Panc1 (cell line): ENCODE data around the gene MTTP. TPM values are rescaled to one million over a fixed set of nuclear protein-coding genes. Genes with fewer than 3 reads are reported as not detected.

ENCODE experiments used
- ATAC-seq: fragments of 200-7000 bp; cut with Tn5 transposase; 2 replicates; pipeline ENCODE4 v1.9.1; 2020; ENCODE audit warnings: mild to moderate bottlenecking, moderate library complexity
- BruUV-seq: library from RNA; stranded (reverse); fragments of 400-500 nt; replicated peaks from 2 replicates; lab custom pipeline; 2021; lab: Mats Ljungman, UMichigan
- CTCF ChIA-PET: fragments of 300-600 bp; sonication (Branson Sonifier 250); formaldehyde crosslinking; loops from one replicate; lab custom pipeline; 2022; ENCODE audit warnings: antibody characterized with exemption; lab: Charles Lee
- POLR2A ChIA-PET: fragments of 300-600 bp; sonication (Branson Sonifier 250); formaldehyde crosslinking; loops from one replicate; lab custom pipeline; 2022; ENCODE audit warnings: antibody characterized with exemption; lab: Charles Lee
- DNase-seq: peaks from one replicate; pipeline ENCODE4 v3.0.0-alpha.2; 2010; ENCODE audit warnings: low read depth, low spot score
- H3K27ac ChIP-seq: 2 replicates; pipeline ENCODE4 v1.5.1; 2011; ENCODE audit warnings: mild to moderate bottlenecking, low read length, inconsistent platforms
- H3K27me3 ChIP-seq: fragments of 200-500 bp; sonication (Bioruptor generic); 2 replicates; pipeline ENCODE4 v1.6.0; 2014; ENCODE audit warnings: low read length, inconsistent platforms; ENCODE audit not compliant: control insufficient read depth, insufficient read depth
- H3K36me3 ChIP-seq: fragments of 200-500 bp; sonication (Bioruptor generic); 2 replicates; pipeline ENCODE4 v1.5.1; 2014; ENCODE audit warnings: inconsistent platforms, mild to moderate bottlenecking, low read length, moderate library complexity; ENCODE audit not compliant: control insufficient read depth, insufficient read depth
- H3K4me1 ChIP-seq: 2 replicates; pipeline ENCODE4 v1.5.1; 2011; ENCODE audit warnings: inconsistent platforms, mild to moderate bottlenecking, low read length, moderate library complexity; ENCODE audit not compliant: control insufficient read depth, insufficient read depth
- H3K4me3 ChIP-seq, 2 experiments: 2 replicates each; pipeline ENCODE4 v1.5.1; 2011 to 2012; ENCODE audit warnings: low read depth in 2 of 2, low read length in 2 of 2, mild to moderate bottlenecking in 2 of 2, inconsistent platforms in 1 of 2, moderate library complexity in 1 of 2
- H3K9me3 ChIP-seq: fragments of 200-500 bp; sonication (Bioruptor generic); 2 replicates; pipeline ENCODE4 v1.5.1; 2014; ENCODE audit warnings: low read depth, mild to moderate bottlenecking, inconsistent platforms, low read length, moderate library complexity; ENCODE audit not compliant: control insufficient read depth, insufficient read depth
- POLR2AphosphoS5 ChIP-seq: IDR thresholded peaks from 2 replicates; pipeline ENCODE4 v1.6.1; 2012; ENCODE audit warnings: mild to moderate bottlenecking, low read depth, low read length, moderate library complexity
- SIN3A ChIP-seq: IDR thresholded peaks from 2 replicates; pipeline ENCODE4 v1.6.1; 2012; ENCODE audit warnings: low read depth, mild to moderate bottlenecking, low read length, moderate library complexity, borderline replicate concordance; ENCODE audit not compliant: insufficient read depth
- TCF7L2 ChIP-seq: IDR thresholded peaks from 2 replicates; pipeline ENCODE4 v1.6.1; 2011; ENCODE audit warnings: mild to moderate bottlenecking, low read depth, low read length, inconsistent platforms
- in situ Hi-C: cut with HindIII; loops from 2 replicates; pipeline ENCODE4 v1.10.0; 2016; ENCODE audit warnings: low sequenced_read_pairs, low pct_unique_long_range_greater_than_20kb
- intact Hi-C: fragments of 100-400 bp; cut with micrococcal nuclease; formaldehyde crosslinking; loops from one replicate; pipeline ENCODE4 v1.10.0; 2022; ENCODE audit not compliant: unreplicated experiment
- total RNA-seq: library from RNA; stranded (reverse); gene quantifications from one replicate; pipeline ENCODE4 v1.2.1, GENCODE V29; 2021; ENCODE audit not compliant: unreplicated experiment
- TF ChIP-seq, protein P1 (sequence below): fragments of 450-650 bp; IDR thresholded peaks from 2 replicates; pipeline ENCODE4 v1.5.1; 2017; ENCODE audit warnings: mild to moderate bottlenecking
- TF ChIP-seq, protein P2 (sequence below), 2 experiments: IDR thresholded peaks; 2 replicates each; pipeline ENCODE4 v1.6.1; 2011 to 2012; ENCODE audit warnings: low read depth in 2 of 2, control low read depth in 1 of 2, low read length in 1 of 2, mild to moderate bottlenecking in 1 of 2, moderate library complexity in 1 of 2; ENCODE audit not compliant: insufficient read depth in 1 of 2

Gene MTTP
- total RNA-seq, 1 experiment from 2014 or later: 0.26 TPM

DNA sequence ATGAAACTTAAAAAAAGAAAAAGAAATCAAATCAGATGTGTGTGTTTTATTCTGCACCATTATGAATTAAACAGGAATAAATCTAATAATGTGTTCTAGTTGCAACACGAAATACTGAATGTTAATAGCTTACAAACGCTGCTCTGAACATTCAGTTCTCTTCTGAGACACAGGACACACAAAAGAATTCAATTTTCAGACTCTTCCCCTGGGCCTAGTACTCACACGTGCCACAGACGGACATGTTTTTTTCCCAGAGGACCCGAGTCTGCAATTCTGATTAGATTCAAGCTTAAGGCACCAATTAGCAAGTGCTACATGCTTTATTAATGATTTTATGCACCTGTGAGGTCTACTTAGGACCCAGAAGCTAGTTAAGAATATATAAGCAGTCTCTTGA, 62.5 kb downstream of the MTTP start:
- POLR2A ChIA-PET: no interaction called here
- BruUV-seq: no TSS peak
- DNase-seq: no peak
- intact Hi-C loops (no loop called here), in situ Hi-C loops (no loop called here)
- H3K27ac ChIP-seq: no peak overlapping the region
- H3K27me3 ChIP-seq: no peaks in the 10 kb centered on the region; the same call in 1 of the 2 replicates
- ATAC-seq: no peak
- H3K36me3 ChIP-seq: no peaks in the 10 kb centered on the region
- no peak overlapping the region for H3K4me3 ChIP-seq
- TF ChIP-seq, protein P1, sequence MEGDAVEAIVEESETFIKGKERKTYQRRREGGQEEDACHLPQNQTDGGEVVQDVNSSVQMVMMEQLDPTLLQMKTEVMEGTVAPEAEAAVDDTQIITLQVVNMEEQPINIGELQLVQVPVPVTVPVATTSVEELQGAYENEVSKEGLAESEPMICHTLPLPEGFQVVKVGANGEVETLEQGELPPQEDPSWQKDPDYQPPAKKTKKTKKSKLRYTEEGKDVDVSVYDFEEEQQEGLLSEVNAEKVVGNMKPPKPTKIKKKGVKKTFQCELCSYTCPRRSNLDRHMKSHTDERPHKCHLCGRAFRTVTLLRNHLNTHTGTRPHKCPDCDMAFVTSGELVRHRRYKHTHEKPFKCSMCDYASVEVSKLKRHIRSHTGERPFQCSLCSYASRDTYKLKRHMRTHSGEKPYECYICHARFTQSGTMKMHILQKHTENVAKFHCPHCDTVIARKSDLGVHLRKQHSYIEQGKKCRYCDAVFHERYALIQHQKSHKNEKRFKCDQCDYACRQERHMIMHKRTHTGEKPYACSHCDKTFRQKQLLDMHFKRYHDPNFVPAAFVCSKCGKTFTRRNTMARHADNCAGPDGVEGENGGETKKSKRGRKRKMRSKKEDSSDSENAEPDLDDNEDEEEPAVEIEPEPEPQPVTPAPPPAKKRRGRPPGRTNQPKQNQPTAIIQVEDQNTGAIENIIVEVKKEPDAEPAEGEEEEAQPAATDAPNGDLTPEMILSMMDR: no peak
- TF ChIP-seq SIN3A (no peak), POLR2AphosphoS5 (no peak), TCF7L2 (no peak)
- TF ChIP-seq, protein P2, sequence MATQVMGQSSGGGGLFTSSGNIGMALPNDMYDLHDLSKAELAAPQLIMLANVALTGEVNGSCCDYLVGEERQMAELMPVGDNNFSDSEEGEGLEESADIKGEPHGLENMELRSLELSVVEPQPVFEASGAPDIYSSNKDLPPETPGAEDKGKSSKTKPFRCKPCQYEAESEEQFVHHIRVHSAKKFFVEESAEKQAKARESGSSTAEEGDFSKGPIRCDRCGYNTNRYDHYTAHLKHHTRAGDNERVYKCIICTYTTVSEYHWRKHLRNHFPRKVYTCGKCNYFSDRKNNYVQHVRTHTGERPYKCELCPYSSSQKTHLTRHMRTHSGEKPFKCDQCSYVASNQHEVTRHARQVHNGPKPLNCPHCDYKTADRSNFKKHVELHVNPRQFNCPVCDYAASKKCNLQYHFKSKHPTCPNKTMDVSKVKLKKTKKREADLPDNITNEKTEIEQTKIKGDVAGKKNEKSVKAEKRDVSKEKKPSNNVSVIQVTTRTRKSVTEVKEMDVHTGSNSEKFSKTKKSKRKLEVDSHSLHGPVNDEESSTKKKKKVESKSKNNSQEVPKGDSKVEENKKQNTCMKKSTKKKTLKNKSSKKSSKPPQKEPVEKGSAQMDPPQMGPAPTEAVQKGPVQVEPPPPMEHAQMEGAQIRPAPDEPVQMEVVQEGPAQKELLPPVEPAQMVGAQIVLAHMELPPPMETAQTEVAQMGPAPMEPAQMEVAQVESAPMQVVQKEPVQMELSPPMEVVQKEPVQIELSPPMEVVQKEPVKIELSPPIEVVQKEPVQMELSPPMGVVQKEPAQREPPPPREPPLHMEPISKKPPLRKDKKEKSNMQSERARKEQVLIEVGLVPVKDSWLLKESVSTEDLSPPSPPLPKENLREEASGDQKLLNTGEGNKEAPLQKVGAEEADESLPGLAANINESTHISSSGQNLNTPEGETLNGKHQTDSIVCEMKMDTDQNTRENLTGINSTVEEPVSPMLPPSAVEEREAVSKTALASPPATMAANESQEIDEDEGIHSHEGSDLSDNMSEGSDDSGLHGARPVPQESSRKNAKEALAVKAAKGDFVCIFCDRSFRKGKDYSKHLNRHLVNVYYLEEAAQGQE (IDR thresholded peaks at IDR 0.05; ENCODE audit: insufficient read depth in 1 of 2, low read depth in 2 of 2, low read length in 1 of 2): no peak
- CTCF ChIA-PET: no interaction called here
- no peaks in the 10 kb centered on the region for H3K4me1 ChIP-seq
- no peaks in the 10 kb centered on the region for H3K9me3 ChIP-seq

DNA sequence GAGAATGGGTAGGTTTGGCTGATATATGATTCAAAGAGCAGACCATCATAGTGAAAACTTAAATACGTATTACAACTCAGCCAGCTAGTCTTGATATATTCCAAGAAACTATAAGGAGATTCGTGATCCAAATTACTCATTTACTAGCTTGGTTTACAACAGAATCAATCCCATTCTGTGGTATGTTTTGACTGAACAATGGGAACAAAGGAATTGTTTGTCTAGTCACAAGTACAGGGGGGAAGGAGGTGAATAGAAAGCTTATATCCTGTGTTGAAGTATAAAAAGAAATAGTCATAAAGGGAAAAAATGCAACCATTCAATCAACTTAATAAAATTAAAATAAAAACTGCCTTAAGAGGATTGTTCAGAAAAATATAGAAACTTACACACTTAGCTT, 66.1 kb downstream of the MTTP start:
- Histone ChIP-seq H3K27ac (no peak overlapping the region), H3K4me1 (no peaks in the 10 kb centered on the region), H3K27me3 (no peaks in the 10 kb centered on the region; the same call in 1 of the 2 replicates), H3K9me3 (no peaks in the 10 kb centered on the region), H3K36me3 (no peaks in the 10 kb centered on the region), H3K4me3 (no peak overlapping the region)
- in situ Hi-C loops (no loop called here), intact Hi-C loops (no loop called here)
- DNase-seq (no peak), ATAC-seq (no peak)
- CTCF ChIA-PET: no interaction called here
- TF ChIP-seq, protein P1: no peak
- TF ChIP-seq POLR2AphosphoS5 (no peak), SIN3A (no peak), TCF7L2 (no peak)
- TF ChIP-seq, protein P2 (IDR thresholded peaks at IDR 0.05; ENCODE audit: insufficient read depth in 1 of 2, low read depth in 2 of 2, low read length in 1 of 2): no peak
- POLR2A ChIA-PET: no interaction called here
- BruUV-seq: no TSS peak
